ENCODE measurements around the gene ADH1A. TPM values are rescaled to one million over a fixed set of nuclear protein-coding genes. Genes with fewer than 3 reads are reported as not detected.

The ADH1A gene
- total RNA-seq, 2 experiments from 2014 or later, result not detected

GRCh38 chr4:99281261-99281660 lies 9.5 kb downstream of the ADH1A start:
- Histone ChIP-seq H3K4me3 (ENCODE audit: low read depth, low read length, poor library complexity, severe bottlenecking) (no peak overlapping the region), H3K9me3 (ENCODE audit: low read length) (no peaks in the 10 kb centered on the region), H2AFZ (ENCODE audit: low read length) (no peak overlapping the region), H4K20me1 (ENCODE audit: insufficient read depth, low read length) (no peaks in the 10 kb centered on the region), H3K36me3 (ENCODE audit: insufficient read depth, low read length) (no peaks in the 10 kb centered on the region), H3K27ac (ENCODE audit: low read depth, low read length, poor library complexity, severe bottlenecking) (no peak overlapping the region), H3K79me2 (ENCODE audit: insufficient read depth, low read depth, low read length) (no peaks in the 10 kb centered on the region), H3K4me2 (ENCODE audit: low read length) (no peak overlapping the region), H3K4me1 (ENCODE audit: insufficient read depth, low read length, poor library complexity, severe bottlenecking) (no peaks in the 10 kb centered on the region), H3K9me2 (ENCODE audit: insufficient read depth, low read length) (no peaks in the 10 kb centered on the region)
- BruUV-seq (replicated peaks), result no TSS peak
- POLR2A ChIA-PET, result no interaction called here
- no peak for TF ChIP-seq CTCF (conservative IDR thresholded peaks at IDR 0.05; ENCODE audit: low read length)
- TF ChIP-seq EZH2phosphoT487 (IDR thresholded peaks at IDR 0.05; ENCODE audit: borderline replicate concordance, low read depth, low read length), result no peak
- intact Hi-C loops (cut with micrococcal nuclease; ENCODE audit: unreplicated experiment), result no loop called here
- CTCF ChIA-PET (ENCODE audit: unreplicated experiment), result no interaction called here
- DNase-seq (ENCODE audit: low spot score), result no peak

GRCh38 chr4:99276417-99276816 lies 14.4 kb downstream of the ADH1A start:
- POLR2A ChIA-PET, result interaction anchor here (0.5 to 0.6 kb wide), 2 partner anchors 10 to 1816 kb away, joined by 3 read pairs; no protein-coding TSS in a partner anchor
- no TSS peak for BruUV-seq (replicated peaks)
- Histone ChIP-seq H2AFZ (ENCODE audit: low read length) (no peak overlapping the region), H3K9me3 (ENCODE audit: low read length) (no peaks in the 10 kb centered on the region), H3K9me2 (ENCODE audit: insufficient read depth, low read length) (no peaks in the 10 kb centered on the region), H3K4me3 (ENCODE audit: low read depth, low read length, poor library complexity, severe bottlenecking) (no peak overlapping the region), H3K27ac (ENCODE audit: low read depth, low read length, poor library complexity, severe bottlenecking) (no peak overlapping the region), H3K36me3 (ENCODE audit: insufficient read depth, low read length) (no peaks in the 10 kb centered on the region), H3K4me2 (ENCODE audit: low read length) (no peak overlapping the region), H4K20me1 (ENCODE audit: insufficient read depth, low read length) (no peaks in the 10 kb centered on the region), H3K4me1 (ENCODE audit: insufficient read depth, low read length, poor library complexity, severe bottlenecking) (no peaks in the 10 kb centered on the region), H3K79me2 (ENCODE audit: insufficient read depth, low read depth, low read length) (no peaks in the 10 kb centered on the region)
- CTCF ChIA-PET (ENCODE audit: unreplicated experiment), result no interaction called here
- TF ChIP-seq EZH2phosphoT487 (IDR thresholded peaks at IDR 0.05; ENCODE audit: borderline replicate concordance, low read depth, low read length) (no peak), CTCF (conservative IDR thresholded peaks at IDR 0.05; ENCODE audit: low read length) (no peak)
- DNase-seq (ENCODE audit: low spot score), result no peak
- intact Hi-C loops (cut with micrococcal nuclease; ENCODE audit: unreplicated experiment), result no loop called here

GRCh38 chr4:99275885-99276284 lies 14.9 kb downstream of the ADH1A start:
- ChIA-PET CTCF (ENCODE audit: unreplicated experiment) (no interaction called here), POLR2A (interaction anchor here (0.6 to 0.7 kb wide), 3 partner anchors 9 to 668 kb away, joined by 3 to 4 read pairs (median 3); no protein-coding TSS in a partner anchor)
- no peaks in the 10 kb centered on the region for H4K20me1 ChIP-seq (ENCODE audit: insufficient read depth, low read length)
- intact Hi-C loops (cut with micrococcal nuclease; ENCODE audit: unreplicated experiment), result no loop called here
- no TSS peak for BruUV-seq (replicated peaks)
- no peaks in the 10 kb centered on the region for H3K36me3 ChIP-seq (ENCODE audit: insufficient read depth, low read length)
- H3K4me3 ChIP-seq (ENCODE audit: low read depth, low read length, poor library complexity, severe bottlenecking), result no peak overlapping the region
- H2AFZ ChIP-seq (ENCODE audit: low read length), result no peak overlapping the region
- DNase-seq (ENCODE audit: low spot score), result no peak
- no peak overlapping the region for H3K4me2 ChIP-seq (ENCODE audit: low read length)
- no peaks in the 10 kb centered on the region for H3K9me3 ChIP-seq (ENCODE audit: low read length)
- no peaks in the 10 kb centered on the region for H3K4me1 ChIP-seq (ENCODE audit: insufficient read depth, low read length, poor library complexity, severe bottlenecking)
- no peaks in the 10 kb centered on the region for H3K79me2 ChIP-seq (ENCODE audit: insufficient read depth, low read depth, low read length)
- H3K9me2 ChIP-seq (ENCODE audit: insufficient read depth, low read length), result no peaks in the 10 kb centered on the region
- TF ChIP-seq EZH2phosphoT487 (IDR thresholded peaks at IDR 0.05; ENCODE audit: borderline replicate concordance, low read depth, low read length) (no peak), CTCF (conservative IDR thresholded peaks at IDR 0.05; ENCODE audit: low read length) (no peak)
- H3K27ac ChIP-seq (ENCODE audit: low read depth, low read length, poor library complexity, severe bottlenecking), result no peak overlapping the region

Measured in OCI-LY7 (cell line).